Neural cell (in vitro differentiated cells): ENCODE data around the gene PTPRD.

Experiments
- EZH2 ChIP-seq: fragments of 200-600, 300-800 bp; shearing (Covaris generic), sonication (generic); IDR thresholded peaks from 2 replicates; pipeline ENCODE4 v1.6.1; 2014; ENCODE audit warnings: antibody characterized with exemption, low read length, borderline replicate concordance, mild to moderate bottlenecking; ENCODE audit not compliant: insufficient read depth, poor library complexity, severe bottlenecking
- TAF1 ChIP-seq: IDR thresholded peaks from 2 replicates; pipeline ENCODE4 v1.6.1; 2012; ENCODE audit warnings: low read depth
- TF ChIP-seq, protein P1 (sequence below): fragments of 450-650 bp; IDR thresholded peaks from 2 replicates; pipeline ENCODE4 v1.5.1; 2014; ENCODE audit warnings: antibody characterized with exemption, mild to moderate bottlenecking, moderate library complexity; ENCODE audit not compliant: poor library complexity, severe bottlenecking

DNA sequence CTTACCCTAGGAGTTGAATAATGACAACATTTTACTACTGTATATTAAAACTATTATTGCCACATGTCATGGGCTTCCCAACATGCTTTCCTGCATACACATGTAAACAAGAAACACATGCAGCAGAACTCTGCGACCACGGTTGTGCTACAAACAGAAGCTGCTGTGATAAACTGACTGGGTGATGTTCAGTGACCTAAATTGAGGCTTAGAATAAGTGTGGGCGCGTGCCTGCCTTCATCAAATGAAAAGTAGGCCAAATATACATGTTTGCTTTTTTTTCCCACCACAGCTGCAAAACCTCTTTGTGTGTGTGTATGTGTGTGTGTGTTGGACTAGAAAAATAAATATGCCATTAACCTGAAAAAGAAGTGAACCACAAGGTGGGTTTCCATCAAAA is 1202.1 kb downstream of the PTPRD start:
- TF ChIP-seq, protein P1, sequence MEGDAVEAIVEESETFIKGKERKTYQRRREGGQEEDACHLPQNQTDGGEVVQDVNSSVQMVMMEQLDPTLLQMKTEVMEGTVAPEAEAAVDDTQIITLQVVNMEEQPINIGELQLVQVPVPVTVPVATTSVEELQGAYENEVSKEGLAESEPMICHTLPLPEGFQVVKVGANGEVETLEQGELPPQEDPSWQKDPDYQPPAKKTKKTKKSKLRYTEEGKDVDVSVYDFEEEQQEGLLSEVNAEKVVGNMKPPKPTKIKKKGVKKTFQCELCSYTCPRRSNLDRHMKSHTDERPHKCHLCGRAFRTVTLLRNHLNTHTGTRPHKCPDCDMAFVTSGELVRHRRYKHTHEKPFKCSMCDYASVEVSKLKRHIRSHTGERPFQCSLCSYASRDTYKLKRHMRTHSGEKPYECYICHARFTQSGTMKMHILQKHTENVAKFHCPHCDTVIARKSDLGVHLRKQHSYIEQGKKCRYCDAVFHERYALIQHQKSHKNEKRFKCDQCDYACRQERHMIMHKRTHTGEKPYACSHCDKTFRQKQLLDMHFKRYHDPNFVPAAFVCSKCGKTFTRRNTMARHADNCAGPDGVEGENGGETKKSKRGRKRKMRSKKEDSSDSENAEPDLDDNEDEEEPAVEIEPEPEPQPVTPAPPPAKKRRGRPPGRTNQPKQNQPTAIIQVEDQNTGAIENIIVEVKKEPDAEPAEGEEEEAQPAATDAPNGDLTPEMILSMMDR = no peak
- TF ChIP-seq EZH2 (no peak), TAF1 (no peak)
